Stimulated activated naive CD8-positive, alpha-beta T cell treated with anti-CD3 and anti-CD28 coated beads, Interleukin-15, amount 100 ng/mL, for 72 hours (primary cell): Measurements from ENCODE around the gene ACVR1B.

ENCODE experiments used
- ATAC-seq: fragments of 150-1000 bp; cut with Tn5 transposase; 2 replicates; pipeline ENCODE4 v1.10.0; 2021; ENCODE audit warnings: mild to moderate bottlenecking, moderate library complexity
- DNase-seq, 2 donors: peaks; one replicate each; pipeline ENCODE4 v3.0.0; 2021 to 2022
- H3K27ac Mint-ChIP-seq, 2 donors: one replicate each; pipeline ENCODE4 v1.8.0; 2022; ENCODE audit warnings: mild to moderate bottlenecking in 2 of 2, mixed read lengths in 2 of 2, moderate library complexity in 2 of 2
- H3K27me3 Mint-ChIP-seq: one replicate; pipeline ENCODE4 v1.8.0; 2022; ENCODE audit warnings: mixed read lengths
- H3K4me1 Mint-ChIP-seq: one replicate; pipeline ENCODE4 v1.8.0; 2022; ENCODE audit warnings: mild to moderate bottlenecking, mixed read lengths
- H3K4me3 Mint-ChIP-seq, 2 donors: one replicate each; pipeline ENCODE4 v1.8.0; 2022; ENCODE audit warnings: mild to moderate bottlenecking in 2 of 2, mixed read lengths in 2 of 2, moderate library complexity in 1 of 2
- H3K9me3 Mint-ChIP-seq, 2 donors: one replicate each; pipeline ENCODE4 v1.8.0; 2022; ENCODE audit warnings: mixed read lengths in 2 of 2

ACVR1B gene

DNA sequence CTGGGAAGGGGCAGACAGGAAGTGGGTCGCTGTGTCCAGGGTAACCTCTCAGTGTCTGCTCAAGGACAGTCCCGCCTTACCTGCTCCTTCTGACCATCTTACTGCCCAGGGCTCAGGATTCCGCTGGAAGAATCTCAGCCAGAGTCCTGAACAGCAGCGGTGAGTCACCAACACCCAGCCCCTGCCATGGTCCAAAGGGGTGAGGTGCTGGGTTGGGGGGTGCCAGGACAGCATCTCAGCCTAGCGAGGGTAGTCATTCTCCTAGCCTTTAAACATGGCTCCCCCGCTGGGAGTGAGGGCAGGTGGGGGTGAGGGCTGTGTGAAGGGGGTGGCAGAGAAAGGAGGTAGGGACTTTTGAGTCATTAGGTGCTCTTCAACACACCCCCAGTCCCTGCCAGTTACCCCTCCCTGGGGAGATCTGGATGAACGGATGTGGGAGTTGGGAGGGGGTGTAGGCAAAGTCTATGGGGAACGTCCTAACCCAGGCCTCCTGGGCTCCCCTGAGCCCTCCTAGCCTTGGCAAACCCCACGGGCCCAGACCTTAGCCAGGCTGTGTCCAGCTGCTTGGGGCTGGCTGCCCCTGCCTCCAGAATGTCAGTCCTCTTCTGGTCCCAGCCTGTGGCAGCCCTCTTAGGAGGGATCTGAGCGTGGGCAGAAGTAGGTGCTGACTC is 57.7 kb downstream of the ACVR1B start:
- peaks cover 14% of the 10 kb centered on the region for H3K27me3 Mint-ChIP-seq
- H3K27ac Mint-ChIP-seq = no peak overlapping the region
- ATAC-seq (no peak), DNase-seq (no peak)
- H3K4me3 Mint-ChIP-seq = no peak overlapping the region
- H3K9me3 Mint-ChIP-seq = no peaks in the 10 kb centered on the region
- H3K4me1 Mint-ChIP-seq = peaks cover 37% of the 10 kb centered on the region

DNA sequence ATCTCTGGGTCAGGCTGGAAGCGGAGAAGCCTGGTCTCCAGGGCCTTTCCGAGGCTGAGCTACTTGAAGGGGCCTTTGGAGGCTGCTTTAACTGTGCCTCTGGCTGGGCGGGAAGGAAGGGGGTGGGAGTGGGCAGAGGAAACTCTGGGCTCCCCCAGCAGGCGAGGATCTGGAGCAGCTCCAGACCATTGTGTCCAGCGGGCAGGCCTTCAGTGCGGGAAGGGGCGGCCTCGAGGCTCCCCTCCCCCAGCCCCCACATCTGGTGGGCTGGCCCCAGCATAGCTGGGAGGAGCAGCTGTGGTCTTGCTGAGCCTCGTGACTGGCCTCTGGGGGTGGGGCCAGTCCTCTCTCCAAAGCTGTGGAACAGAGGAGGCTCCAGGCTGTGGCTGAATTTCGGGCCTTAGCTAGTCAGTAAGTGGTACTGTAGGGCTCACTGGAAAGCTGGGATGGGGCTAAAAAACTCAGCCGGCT is 58.7 kb downstream of the ACVR1B start:
- Mint-ChIP-seq H3K4me3 (no peak overlapping the region), H3K4me1 (peaks cover 37% of the 10 kb centered on the region), H3K9me3 (no peaks in the 10 kb centered on the region), H3K27me3 (peaks cover 13% of the 10 kb centered on the region), H3K27ac (no peak overlapping the region)
- no peak for ATAC-seq
- DNase-seq = no peak

DNA sequence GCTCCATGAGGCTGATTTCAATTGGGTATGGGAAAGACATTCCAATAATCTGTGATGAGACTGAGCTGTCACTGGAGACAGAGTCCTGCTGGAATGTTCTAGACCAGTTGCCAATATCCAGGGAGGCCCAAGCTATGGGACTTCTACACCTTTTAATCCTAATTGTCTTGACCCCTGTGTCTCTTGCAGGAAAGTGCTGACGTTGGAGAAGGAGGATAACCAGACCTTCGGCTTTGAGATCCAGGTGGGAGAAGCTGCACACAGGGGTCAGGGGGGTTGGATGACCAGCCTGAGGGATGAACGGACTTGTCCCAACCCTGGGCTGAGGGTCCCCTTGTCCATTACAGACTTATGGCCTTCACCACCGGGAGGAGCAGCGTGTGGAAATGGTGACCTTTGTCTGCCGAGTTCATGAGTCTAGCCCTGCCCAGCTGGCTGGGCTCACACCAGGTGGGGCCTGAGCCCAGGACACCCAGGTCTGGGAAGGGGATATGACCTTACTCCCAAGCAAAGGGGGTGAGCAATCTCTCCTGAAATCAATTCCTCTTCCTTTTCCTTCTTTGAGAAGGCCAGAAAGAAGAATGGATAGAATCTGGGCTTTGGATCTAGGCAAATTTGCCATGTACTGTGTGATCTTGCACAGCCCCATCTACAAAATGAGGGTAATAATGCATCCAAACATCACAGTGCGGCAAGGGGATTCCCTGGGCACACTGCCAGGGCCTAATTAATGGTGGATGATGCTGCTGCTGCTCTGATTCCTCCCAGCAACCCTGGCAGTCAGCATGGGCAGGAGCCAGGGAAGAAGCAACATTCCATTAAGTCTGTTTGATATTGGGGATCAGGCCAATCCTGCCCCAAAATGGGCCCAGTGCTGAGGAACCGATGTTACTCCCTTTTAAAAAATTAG is 59.4 kb downstream of the ACVR1B start:
- ATAC-seq (no peak), DNase-seq (no peak)
- Mint-ChIP-seq H3K4me1 (peaks cover 32% of the 10 kb centered on the region), H3K9me3 (no peaks in the 10 kb centered on the region), H3K27ac (no peak overlapping the region), H3K27me3 (peaks cover 6% of the 10 kb centered on the region), H3K4me3 (no peak overlapping the region)

DNA sequence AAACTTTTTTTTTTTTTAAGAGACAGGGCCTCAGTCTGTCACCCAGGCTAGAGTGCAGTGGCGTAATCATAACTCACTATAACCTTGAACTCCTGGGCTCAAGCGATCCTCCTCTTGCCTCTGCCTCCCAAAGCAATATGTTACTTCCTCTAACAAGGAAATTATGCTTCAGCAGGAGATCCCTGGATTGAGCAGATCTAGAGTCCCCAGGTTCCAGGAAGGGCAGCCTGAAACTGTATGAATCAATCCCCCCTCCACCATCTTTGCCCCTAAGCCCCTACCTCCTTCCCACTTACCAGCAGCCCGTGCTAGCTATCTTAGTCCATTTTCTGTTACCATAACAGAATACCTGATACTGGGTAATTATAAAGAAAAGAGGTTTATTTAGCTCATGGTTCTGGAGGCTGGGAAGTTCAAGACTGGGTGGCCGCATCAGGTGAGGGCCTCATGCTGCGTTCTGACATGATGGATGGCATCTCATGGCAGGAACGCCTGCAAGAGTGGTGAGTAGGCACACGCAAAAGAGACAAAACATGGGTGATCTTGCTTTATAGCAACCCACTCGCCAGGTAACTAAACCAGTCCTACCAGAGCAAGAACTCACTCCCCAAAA is 60.2 kb downstream of the ACVR1B start:
- DNase-seq (no peak), ATAC-seq (no peak)
- Mint-ChIP-seq H3K4me1 (peaks cover 25% of the 10 kb centered on the region), H3K27me3 (no peaks in the 10 kb centered on the region), H3K27ac (no peak overlapping the region), H3K9me3 (no peaks in the 10 kb centered on the region), H3K4me3 (no peak overlapping the region)

DNA sequence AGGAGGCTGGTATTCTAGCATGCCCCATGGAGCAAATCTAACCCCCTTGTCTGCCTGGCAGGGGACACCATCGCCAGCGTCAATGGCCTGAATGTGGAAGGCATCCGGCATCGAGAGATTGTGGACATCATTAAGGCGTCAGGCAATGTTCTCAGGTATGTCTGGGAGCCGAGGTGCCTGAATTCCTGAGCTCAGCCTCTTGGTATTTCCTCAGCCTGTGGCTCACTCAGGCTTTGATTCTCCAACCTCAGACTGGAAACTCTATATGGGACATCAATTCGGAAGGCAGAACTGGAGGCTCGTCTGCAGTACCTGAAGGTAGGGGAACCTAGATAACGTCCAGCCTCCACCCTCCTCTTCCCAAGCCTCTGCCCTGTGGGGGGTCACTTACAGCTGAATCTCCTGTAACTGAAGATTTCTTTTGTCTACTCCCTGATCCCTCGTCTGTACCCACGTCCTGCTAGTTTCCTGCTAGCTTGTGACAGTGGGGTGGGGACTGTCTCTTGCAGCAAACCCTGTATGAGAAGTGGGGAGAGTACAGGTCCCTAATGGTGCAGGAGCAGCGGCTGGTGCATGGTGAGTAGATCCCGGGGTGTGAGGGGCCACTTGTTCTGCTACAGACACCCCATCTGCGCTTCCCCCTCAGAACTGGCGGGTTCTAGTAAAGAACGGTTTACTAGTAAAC is 62.3 kb downstream of the ACVR1B start:
- Mint-ChIP-seq H3K4me3 (no peak overlapping the region), H3K27me3 (no peaks in the 10 kb centered on the region), H3K4me1 (peaks cover 7% of the 10 kb centered on the region), H3K9me3 (no peaks in the 10 kb centered on the region), H3K27ac (peak overlapping the region in 1 of 2 donors; percentile 44)
- DNase-seq (no peak), ATAC-seq (no peak)

DNA sequence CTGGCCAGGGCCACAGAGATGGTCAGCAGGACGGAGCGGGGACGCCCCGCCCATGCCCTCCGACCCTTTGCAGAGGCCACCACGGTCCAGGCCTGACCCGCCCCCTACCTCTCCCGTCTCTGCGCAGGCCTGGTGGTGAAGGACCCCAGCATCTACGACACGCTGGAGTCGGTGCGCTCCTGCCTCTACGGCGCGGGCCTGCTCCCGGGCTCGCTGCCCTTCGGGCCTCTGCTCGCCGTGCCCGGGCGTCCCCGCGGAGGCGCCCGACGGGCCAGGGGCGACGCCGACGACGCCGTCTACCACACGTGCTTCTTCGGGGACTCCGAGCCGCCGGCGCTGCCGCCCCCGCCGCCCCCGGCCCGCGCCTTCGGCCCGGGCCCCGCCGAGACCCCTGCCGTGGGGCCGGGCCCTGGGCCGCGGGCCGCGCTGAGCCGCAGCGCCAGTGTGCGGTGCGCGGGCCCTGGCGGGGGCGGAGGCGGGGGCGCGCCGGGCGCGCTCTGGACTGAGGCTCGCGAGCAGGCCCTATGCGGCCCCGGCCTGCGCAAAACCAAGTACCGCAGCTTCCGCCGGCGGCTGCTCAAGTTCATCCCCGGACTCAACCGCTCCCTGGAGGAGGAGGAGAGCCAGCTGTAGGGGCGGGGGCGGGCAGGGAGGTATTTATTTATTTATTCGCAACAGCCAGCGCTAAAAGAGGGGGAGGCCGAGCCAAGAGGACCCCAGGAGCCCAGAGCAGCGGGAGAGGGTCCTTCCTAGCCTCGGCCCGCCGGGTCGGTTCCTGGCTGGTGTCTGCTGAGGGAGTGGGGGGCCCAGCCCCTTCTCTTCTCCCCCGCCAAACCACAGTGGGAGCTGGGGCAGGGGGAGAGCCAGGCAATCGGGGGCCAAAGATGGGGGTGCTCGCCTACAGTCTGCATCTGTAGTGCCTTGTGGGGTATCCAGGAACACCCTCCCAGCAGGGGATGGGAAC is 63.4 kb downstream of the ACVR1B start:
- DNase-seq (no peak), ATAC-seq (peak; percentile 72)
- Mint-ChIP-seq H3K27me3 (no peaks in the 10 kb centered on the region), H3K27ac (no peak overlapping the region), H3K9me3 (no peaks in the 10 kb centered on the region), H3K4me1 (peaks cover under 1% of the 10 kb centered on the region), H3K4me3 (no peak overlapping the region)

DNA sequence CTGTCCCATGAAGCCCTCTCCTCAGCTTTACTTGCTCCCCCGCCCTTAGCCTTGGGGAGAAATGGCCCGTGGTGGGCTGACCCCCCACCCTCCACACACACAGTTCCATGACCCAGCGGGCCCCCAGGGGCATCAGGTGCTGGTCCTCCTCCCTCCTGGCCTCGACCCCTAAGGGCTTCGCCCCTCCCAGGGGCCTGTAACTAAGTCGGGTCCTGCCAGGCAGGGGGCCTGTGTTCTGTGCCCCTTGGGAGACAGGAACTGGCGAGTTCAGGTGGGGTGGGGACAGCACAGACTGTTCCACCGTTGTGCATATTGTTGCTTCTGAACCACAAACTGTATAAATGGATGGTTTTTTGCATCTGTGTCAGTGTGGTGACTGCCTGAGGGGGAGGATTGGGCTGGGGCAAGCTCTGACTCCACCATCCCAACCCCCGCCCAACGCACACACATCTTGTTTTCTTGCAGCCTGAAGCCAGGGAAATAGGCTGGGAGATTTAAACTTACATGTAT is 64.1 kb downstream of the ACVR1B start:
- no peak for DNase-seq
- ATAC-seq = peak; percentile 31
- H3K4me1 Mint-ChIP-seq = peaks cover 8% of the 10 kb centered on the region
- no peak overlapping the region for H3K4me3 Mint-ChIP-seq
- H3K27me3 Mint-ChIP-seq = no peaks in the 10 kb centered on the region
- H3K27ac Mint-ChIP-seq = no peak overlapping the region
- H3K9me3 Mint-ChIP-seq = no peaks in the 10 kb centered on the region

DNA sequence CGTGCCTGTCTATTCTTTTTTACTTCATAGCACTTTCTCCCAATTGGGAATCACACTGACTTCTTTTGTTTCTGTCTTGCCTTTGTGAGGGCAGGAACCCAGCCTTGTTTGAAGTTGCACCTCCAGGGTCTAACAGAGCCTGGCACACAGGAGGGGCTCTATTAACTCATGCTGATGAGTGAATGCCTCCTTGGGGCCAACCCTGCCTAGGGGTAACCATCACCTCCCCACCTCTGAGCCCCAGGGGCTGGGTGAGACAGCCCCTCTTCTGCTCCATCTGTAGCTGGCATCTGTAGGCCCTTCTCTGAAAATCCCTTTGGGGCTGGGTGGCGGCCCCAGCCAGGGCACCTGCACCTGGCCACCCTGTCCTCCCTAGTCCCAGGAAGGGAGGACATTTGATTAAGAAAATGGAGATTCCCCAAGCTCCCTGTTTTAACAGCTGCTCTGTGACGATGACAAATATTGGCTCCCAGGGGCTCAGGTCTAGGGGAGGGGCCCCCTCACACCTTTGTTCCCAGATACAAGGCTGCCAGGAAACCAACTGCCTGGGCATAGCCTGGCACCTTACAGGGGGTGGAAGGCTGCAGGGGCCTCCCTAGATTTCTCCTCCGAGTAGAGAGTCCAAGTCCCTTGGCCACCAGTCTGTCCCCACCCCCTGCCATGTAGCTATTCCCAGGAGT is 67.1 kb downstream of the ACVR1B start:
- no peaks in the 10 kb centered on the region for H3K9me3 Mint-ChIP-seq
- H3K27me3 Mint-ChIP-seq = no peaks in the 10 kb centered on the region
- H3K27ac Mint-ChIP-seq = no peak overlapping the region
- peaks cover 22% of the 10 kb centered on the region for H3K4me1 Mint-ChIP-seq
- H3K4me3 Mint-ChIP-seq = no peak overlapping the region
- DNase-seq (no peak), ATAC-seq (no peak)

DNA sequence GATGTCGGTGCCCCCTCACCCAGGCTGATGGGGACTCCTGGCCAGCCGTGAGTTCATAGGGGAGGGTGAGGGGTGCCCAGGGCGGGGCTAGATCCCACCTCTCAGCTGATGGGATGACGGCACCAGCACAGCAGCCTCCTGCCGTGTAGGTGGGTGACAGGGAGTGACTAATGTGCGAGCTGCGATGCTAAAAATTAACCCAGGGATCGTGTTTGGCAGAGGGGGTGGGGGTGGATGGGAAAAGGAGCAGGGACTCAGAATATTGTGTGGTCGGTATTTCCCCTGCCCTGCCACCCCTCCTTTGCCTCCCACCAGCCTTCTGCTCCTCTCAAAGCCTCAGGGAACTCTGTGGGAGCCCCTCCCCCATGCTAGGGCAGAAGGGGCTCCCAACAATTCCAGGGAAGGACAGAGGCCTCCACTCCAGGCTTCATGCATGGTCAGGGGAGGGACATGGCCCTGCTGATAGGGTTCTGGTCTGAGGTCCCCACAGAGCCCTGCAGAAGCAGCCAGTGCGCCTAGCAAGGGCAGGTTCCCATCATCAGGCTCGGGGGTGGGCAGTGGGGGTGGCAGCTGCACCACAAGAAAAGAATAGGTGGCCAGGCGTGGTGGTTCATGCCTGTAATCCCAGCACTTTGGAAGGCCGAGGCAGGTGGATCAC is 67.7 kb downstream of the ACVR1B start:
- Mint-ChIP-seq H3K27ac (no peak overlapping the region), H3K4me3 (no peak overlapping the region)

DNA sequence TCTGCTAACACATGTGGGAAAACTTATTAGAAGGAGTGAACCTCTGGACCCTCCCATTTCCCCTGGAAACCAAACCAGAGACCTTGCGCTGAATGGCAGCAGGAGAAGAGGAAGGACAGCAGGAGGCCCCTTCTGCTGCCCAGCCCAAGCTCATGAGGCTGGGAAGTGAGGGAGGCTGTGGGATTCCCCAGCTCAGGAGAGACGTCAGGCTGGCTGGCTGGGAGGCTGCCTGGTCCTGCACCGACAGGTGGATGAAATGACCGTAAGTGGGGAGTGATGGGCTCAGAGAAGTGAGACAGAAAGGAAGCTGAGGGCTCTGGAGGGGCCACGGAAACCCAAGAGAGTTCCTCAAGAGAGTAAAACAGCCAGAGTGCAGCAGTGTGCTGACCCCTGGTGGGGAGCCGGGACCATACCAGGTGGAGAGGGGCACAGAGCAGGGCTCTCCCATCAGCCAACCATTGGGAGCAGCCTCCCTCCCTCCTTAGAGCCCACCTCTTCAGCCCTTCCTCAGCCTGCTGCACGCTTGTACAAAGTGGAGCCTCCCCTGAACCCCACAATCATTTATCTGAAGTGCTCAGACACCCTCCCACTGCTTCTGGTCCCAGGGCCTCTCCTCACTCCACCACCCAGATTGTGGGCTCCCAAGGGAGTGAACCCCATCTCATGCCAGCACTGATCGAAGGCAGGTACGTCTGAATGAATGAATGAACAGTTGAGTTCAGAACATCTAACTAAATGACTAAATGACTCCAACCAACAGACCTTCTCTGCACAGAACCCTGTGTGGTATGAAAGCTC is 69.2 kb downstream of the ACVR1B start:
- Mint-ChIP-seq H3K27ac (peak overlapping the region in 1 of 2 donors; percentile 44), H3K9me3 (no peaks in the 10 kb centered on the region), H3K4me1 (peaks cover 42% of the 10 kb centered on the region), H3K27me3 (no peaks in the 10 kb centered on the region), H3K4me3 (peak overlapping the region; percentile 63 to 74)
- peak; percentile 66 for ATAC-seq
- peak; percentile 57 to 73 for DNase-seq

More for the DNA sequence above, 67.7 kb downstream of the ACVR1B start:
- DNase-seq (no peak), ATAC-seq (no peak)
- Mint-ChIP-seq H3K27me3 (no peaks in the 10 kb centered on the region), H3K9me3 (no peaks in the 10 kb centered on the region), H3K4me1 (peaks cover 27% of the 10 kb centered on the region)

DNA sequence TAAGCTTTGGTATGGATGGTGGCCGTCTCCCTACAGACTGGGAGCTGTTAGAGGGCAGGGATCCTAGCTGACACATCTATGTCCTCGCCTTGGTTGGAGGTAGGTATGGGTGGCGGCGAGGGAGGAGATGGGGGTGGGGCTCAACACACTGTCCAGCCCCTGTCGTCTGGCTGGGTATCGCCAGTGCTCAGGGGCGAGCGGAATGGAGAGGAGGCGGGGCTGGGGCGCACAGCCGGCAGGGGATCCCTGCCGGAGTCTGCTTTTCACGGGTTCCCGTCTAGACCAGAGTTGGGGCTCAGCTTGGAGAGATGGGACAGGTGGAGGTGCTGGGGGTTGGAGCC is 71.3 kb downstream of the ACVR1B start:
- DNase-seq (no peak), ATAC-seq (no peak)
- peak overlapping the region; percentile 59 to 91 for H3K4me3 Mint-ChIP-seq
- peaks cover 52% of the 10 kb centered on the region for H3K4me1 Mint-ChIP-seq
- H3K9me3 Mint-ChIP-seq = no peaks in the 10 kb centered on the region
- H3K27me3 Mint-ChIP-seq = no peaks in the 10 kb centered on the region
- no peak overlapping the region for H3K27ac Mint-ChIP-seq

DNA sequence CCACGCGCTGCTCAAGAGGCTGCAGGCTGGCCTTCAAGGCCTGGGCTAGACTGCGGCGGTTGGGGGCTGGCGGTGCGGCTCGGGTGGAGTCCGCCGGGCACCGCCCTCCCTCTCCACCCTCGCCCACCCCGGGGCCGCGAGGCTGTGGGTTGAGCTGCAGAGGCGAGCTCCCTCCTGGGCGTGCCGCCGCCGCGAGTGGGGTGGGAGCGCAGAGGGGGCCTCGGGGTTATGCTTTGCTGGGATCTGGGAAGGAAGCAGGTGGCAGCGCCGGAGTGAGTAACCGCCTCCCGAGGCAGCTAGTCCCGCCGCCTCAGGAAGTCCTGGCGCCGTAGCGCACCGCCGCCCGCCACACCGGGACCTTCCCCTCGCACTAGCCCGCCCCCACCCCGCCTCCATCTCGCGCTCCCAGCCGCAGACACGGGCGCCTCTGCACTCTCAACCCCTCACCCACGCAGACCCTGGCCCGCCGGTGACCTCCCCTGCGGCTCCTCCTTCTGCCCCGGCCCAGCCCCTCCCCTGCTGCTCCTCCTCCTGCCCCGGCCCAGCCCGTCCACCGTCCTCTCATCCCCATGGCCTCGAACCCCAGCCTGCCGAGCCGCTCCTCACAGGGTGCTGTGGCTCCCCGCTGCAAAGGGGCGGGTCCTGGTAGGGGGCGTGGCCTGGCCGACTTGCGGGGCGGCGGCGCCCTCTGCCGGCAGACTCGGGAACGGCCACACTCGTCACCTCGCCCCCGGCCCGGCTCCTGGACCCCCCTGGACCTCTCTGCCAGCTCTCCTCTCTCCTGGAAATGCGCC is 71.9 kb downstream of the ACVR1B start:
- peak; percentile 74 for ATAC-seq
- Mint-ChIP-seq H3K27ac (peak overlapping the region; percentile 68 to 87), H3K4me1 (peaks cover 52% of the 10 kb centered on the region), H3K27me3 (no peaks in the 10 kb centered on the region), H3K4me3 (peak overlapping the region; percentile 85 to 91), H3K9me3 (no peaks in the 10 kb centered on the region)
- peak; percentile 92 to 94 for DNase-seq
